Dedifferentiated amniotic fluid mesenchymal stem cell (primary cell): ENCODE results near the gene DTNBP1.

Experiments
- DNase-seq: peaks from one replicate; pipeline ENCODE4 v3.0.0-alpha.2; 2016; ENCODE audit errors: extremely low spot score

DTNBP1 gene

GRCh38 chr6:15592610-15593009 is 70.2 kb downstream of the DTNBP1 start:
- no peak for DNase-seq

- peak; percentile 22 for DNase-seq
These were observed 73.7 kb downstream of the DTNBP1 start for GRCh38 chr6:15588971-15589634.

DNA sequence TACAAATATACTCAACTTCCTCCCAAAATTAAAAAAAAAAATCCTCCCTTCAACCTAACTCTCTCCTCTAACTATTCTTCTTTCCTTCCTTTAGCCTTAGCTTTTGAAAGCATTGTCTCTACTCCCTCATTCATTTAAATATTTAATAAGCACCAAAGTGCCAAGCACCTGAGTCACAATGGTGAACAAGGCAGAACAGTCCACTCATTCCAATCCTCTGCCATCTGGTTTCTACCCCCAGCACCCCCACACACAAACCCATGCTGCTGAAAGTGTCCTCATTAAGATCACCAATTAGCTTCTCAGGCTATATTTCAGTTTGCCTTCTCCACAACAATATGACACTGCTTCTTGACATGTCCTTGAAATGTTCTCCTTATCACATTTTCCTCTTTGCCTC is 76.3 kb downstream of the DTNBP1 start:
- no peak for DNase-seq

- no peak for DNase-seq
These were observed 77.0 kb downstream of the DTNBP1 start for GRCh38 chr6:15585760-15586214.

DNA sequence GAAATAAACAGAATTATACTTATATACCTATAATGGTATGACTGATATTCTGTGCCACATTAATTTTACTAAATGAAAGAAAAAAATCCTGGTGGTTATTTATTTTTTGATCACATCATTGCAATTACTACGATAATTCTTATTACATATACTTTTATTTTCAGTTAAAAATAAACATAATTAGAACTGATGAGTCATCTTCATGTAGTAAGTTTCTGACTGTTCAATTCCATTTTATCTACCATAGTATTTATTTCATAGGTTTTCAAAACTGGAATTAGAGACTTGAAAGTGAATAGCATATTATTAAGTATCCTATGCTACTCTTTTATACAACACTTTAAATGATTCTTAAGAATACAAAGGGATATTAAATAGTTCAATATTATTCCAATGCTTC is 80.3 kb downstream of the DTNBP1 start:
- no peak for DNase-seq

GRCh38 chr6:15581751-15582150 is 81.1 kb downstream of the DTNBP1 start:
- no peak for DNase-seq

DNA sequence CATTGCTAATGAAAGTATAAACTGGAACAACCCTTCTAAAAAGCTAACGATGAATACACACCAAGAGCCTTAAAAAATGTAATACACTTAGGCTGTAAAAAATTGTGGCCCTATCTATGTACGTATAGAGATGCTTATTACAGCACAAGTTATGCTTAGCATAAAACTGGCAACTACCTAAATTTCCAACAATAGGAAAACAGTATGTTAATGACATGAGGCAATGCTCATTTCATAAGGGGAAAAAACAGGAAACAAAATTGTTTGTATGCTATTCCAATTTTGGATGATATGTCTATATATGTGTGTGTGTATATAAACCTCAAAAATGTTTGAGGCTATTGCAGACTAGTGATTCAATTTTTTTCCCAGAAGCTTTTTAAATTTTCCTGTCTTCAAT is 82.5 kb downstream of the DTNBP1 start:
- no peak for DNase-seq

DNA sequence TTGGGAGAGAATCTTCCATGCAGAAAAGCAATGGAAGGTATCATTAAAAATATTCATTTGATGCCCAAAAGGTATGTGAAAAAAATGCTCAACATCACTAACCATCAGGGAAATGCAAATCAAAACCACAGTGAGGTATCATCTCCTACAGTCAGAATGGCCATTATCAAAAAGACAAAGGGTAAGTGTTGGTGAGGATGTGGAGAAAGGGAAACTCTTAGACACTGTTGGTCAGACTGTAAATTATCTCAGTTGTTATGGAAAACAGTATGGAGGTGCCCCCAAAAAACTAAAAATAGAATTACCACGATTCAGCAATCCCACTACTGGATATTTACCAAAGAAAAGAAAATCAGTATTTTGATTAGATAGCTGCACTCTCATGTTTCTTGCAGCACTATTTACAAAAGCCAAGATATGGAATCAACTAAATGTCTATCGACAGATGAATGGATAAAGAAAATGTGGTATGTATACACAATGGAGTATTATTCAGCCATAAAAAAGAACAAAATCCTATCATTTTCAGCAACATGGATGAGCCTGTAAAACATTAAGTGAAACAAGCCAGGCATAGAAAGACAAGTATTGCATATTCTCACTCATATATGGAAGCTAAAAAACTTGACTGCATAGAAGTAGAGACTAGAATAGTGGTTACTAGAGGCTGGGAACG is 84.0 kb downstream of the DTNBP1 start:
- DNase-seq, result no peak

DNA sequence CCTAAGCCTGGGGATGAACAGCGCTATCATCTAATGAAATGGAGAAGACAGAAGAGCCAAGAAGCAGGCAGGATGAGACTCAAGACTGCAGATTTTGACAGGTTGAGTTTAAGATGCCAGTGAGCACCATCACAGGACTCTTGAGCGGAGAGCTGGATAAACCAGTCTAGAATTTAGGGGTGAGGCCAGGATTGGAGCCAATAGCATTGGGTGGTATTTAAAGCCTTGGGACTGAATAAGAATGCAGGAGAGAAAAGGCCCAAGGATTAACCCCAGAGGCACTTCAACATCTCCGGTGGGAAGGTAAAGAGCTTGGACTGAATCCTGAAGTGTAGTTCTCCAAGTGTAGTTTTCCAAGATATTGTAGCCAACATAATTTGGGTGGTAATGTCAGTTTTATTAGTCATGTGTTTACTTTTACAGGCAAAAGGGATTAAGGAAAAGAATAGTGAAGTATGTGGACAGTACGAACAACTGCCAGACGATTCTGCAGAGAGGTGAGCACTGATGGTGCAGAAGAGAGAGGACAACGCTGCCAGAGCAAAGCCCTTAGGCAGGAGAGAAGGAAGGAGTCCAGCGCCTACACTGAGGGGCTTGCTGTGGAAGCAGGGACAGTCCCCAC is 85.2 kb downstream of the DTNBP1 start:
- no peak for DNase-seq

DNA sequence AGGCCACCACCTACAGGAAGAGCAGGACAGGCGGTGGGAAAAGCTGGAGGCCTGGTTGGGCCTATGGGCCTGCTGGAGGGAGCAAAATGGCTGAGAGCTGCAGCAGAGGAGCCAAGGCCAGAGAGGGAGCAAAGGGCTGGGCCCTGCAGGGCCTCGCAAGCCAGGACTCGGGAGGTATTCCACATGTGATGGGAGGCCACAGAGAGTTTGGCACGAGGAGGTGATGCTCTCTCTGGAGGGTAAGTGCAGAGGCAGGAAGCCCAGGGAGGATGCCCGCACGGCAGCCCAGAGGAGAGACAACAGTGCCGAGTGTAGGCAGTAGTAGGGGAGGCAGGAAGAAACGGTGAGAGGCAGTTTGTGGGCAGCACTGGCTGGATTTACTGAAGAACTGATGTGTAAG is 85.7 kb downstream of the DTNBP1 start:
- DNase-seq, result no peak

GRCh38 chr6:15575357-15576033 is 87.3 kb downstream of the DTNBP1 start:
- DNase-seq, result no peak

- DNase-seq, result no peak
These were observed 88.3 kb downstream of the DTNBP1 start for GRCh38 chr6:15574486-15574885.

GRCh38 chr6:15574023-15574422 is 88.8 kb downstream of the DTNBP1 start:
- no peak for DNase-seq

DNA sequence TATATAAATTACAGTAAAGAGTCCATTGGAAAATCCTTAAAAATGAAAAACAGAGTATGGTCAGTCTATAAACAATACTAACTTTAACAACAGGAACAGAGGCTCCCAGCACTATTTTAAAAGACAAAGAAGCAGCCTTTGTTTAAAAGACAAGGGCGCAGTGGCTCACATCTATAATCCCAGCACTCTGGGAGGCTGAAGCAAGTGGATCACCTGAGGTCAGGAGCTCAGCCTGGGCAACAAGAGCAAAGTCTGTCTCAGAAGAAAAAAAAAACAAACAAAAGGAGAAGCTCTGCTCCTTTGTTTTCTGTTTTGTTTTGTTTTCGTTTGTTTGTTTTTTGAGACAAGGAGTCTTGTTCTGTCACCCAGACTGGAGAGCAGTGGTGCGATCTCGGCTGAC is 89.4 kb downstream of the DTNBP1 start:
- no peak for DNase-seq

- DNase-seq, result no peak
These were observed 90.4 kb downstream of the DTNBP1 start for GRCh38 chr6:15572296-15573016.

DNA sequence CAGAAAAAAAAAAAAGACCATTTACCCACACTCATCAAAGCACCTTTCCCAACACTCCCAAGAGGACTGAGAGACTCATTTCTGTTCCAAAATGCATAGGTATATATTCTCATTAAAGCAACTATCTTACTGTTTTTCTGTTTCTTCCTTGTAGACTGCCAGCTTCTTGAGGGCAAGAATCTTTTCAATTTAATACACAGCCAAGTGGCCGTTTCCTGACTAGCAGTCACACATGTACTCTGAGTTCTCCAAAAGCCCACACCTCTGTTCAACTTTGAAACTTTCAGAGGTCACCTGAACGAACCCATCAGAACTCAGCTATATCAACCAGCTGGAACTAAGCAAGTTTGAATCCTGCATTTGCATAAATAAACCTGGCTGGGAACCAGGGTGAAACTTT is 92.7 kb downstream of the DTNBP1 start:
- no peak for DNase-seq

- no peak for DNase-seq
These were observed 93.5 kb downstream of the DTNBP1 start for GRCh38 chr6:15569035-15569995.

DNA sequence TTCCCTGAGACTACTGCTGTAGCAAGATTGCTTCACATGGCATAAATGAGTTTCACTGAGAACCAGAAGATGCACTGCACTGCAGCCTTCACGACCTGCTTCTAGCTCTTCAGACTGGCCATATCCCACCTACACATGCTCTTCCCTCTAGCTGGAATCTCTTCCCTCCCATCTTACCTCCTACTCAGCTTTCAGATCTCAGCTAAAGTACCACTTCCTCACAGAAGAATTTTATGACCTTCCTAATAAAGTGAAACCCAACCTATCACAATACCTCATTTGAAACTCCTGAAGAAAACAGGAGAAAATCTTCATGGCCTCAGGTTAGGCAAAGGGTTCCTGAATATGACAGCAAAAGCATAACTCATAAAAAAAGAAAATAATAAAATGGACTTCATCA is 99.9 kb downstream of the DTNBP1 start:
- DNase-seq, result no peak

DNA sequence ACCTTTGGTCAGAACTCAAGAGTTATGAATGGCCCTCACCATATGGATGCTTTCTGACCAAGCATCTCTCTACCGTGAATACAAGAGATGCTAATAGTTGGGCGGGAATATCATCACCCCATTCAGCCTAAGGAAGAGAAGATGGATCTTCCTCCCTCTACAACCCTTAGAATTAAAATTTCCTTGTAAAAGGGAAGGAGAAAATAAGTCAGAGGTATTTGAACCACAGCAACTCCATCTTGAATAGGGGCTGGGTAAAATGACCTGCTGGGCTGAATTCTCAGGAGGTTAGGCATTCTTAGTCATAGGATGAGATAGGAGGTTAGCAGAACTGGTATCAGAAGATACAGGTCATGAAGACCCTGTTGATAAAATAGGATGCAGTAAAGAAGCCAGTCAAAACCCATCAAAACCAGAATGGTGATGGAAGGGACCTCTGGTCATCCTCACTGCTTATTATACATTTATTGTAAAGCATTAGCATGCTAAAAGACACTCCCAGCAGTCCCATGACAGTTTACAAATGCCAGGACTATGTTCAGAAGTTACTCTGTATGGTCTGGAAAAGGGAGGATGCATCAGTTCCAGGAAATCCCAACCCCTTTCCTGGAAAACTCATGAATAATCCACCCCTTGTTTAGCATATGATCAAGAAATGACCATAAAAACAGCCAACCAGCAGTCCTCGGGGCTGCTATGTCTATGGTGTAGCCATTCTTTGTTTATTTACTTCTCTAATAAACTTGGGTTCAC is 101.2 kb downstream of the DTNBP1 start:
- no peak for DNase-seq

DNA sequence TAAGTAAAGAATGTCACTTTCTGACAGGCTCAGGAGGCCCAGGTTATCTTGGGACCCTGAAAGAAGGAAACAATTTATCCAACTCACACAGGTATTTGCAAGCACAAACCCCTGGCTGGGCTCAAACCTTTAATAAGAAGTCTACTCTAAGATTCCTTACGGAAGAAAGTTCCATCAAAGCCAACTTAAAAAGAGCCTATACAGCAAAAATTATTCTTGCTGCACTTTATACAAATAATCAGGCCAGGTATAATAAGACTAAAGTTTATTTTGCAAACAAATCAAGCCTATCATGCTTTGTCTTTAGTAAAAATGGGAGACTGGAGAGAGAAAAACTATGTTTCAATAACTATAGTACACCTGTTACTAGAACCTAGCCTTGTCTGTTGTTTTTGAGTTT is 102.1 kb downstream of the DTNBP1 start:
- no peak for DNase-seq
